K562 (cell line): ENCODE results near the gene KIRREL1. TPM values are rescaled to one million over a fixed set of nuclear protein-coding genes. Genes with fewer than 3 reads are reported as not detected.

ENCODE experiments used
- polyA plus RNA-seq, 8 experiments: library from polyadenylated mRNA; depleted of rRNA in 4 of 8; stranded (reverse) in 5 of 8; unstranded in 3 of 8; fragments of >200 nt; fragmentation: Nextera tagmentation in 2 of 8; fragmentation: Illumina TruSeq in 1 of 8; extraction: Ambion mirVana in 2 of 8; extraction: Trizol in 1 of 8; gene quantifications; 2 replicates each; pipeline versions ENCODE4 v1.2.1 to v1.2.3, GENCODE V29; 2011 to 2014; ENCODE audit warnings: inconsistent platforms in 1 of 8, missing spikeins in 1 of 8
- total RNA-seq, 7 experiments: library from RNA; depleted of rRNA in 6 of 7; stranded (reverse); fragments of >200 nt in 6 of 7; fragmentation: Illumina TruSeq in 2 of 7; extraction: Trizol in 2 of 7; gene quantifications; 2 replicates each; pipeline versions ENCODE4 v1.2.1 to v1.2.3, GENCODE V29; 2011 to 2021; ENCODE audit warnings: low replicate concordance in 1 of 7

KIRREL1 gene
- total and polyA plus RNA-seq, 9 of the 15 experiments (the other 6 are each of a cell fraction or from before 2014, with no cell fraction given), result under 0.01 to 0.22 (median 0.03) TPM; not detected in 3

Other genes starting within 250 kb of the KIRREL1 start
- gene FCRL2, start 216.5 kb upstream of the KIRREL1 start, total RNA-seq (2014; rRNA removed), result not detected in 2 replicates
- not detected in 2 replicates for gene FCRL2, start 216.5 kb upstream of the KIRREL1 start, total RNA-seq (2014; rRNA removed; fragmentation: Illumina TruSeq; extraction: Trizol)
- gene FCRL2, start 216.5 kb upstream of the KIRREL1 start, total RNA-seq (2015; rRNA removed; fragmentation: Illumina TruSeq; extraction: Trizol), result not detected in 2 replicates
- gene FCRL2, start 216.5 kb upstream of the KIRREL1 start, total RNA-seq (2021), result not detected in 2 replicates
- gene FCRL2, start 216.5 kb upstream of the KIRREL1 start, polyA plus RNA-seq (2011; rRNA removed), result not detected in 2 replicates
- not detected in 2 replicates for gene FCRL2, start 216.5 kb upstream of the KIRREL1 start, polyA plus RNA-seq (2014; fragmentation: Illumina TruSeq; extraction: Trizol)
- not detected for gene FCRL2, start 216.5 kb upstream of the KIRREL1 start, polyA plus RNA-seq (2014; fragmentation: Nextera tagmentation; extraction: Ambion mirVana)
- gene FCRL2, start 216.5 kb upstream of the KIRREL1 start, polyA plus RNA-seq (2014; rRNA removed), result not detected in 2 replicates
- gene FCRL1, start 173.5 kb upstream of the KIRREL1 start, total RNA-seq (2014; rRNA removed), result not detected in 2 replicates
- gene FCRL1, start 173.5 kb upstream of the KIRREL1 start, total RNA-seq (2014; rRNA removed; fragmentation: Illumina TruSeq; extraction: Trizol), result not detected in 2 replicates
- not detected in 2 replicates for gene FCRL1, start 173.5 kb upstream of the KIRREL1 start, total RNA-seq (2015; rRNA removed; fragmentation: Illumina TruSeq; extraction: Trizol)
- not detected in 2 replicates for gene FCRL1, start 173.5 kb upstream of the KIRREL1 start, total RNA-seq (2021)
- not detected in 2 replicates for gene FCRL1, start 173.5 kb upstream of the KIRREL1 start, polyA plus RNA-seq (2011; rRNA removed)
- gene FCRL1, start 173.5 kb upstream of the KIRREL1 start, polyA plus RNA-seq (2014; fragmentation: Illumina TruSeq; extraction: Trizol), result not detected in 2 replicates
- gene FCRL1, start 173.5 kb upstream of the KIRREL1 start, polyA plus RNA-seq (2014; fragmentation: Nextera tagmentation; extraction: Ambion mirVana), result not detected
- not detected in 2 replicates for gene FCRL1, start 173.5 kb upstream of the KIRREL1 start, polyA plus RNA-seq (2014; rRNA removed)
- not detected in 2 replicates for gene CD5L, start 151.8 kb upstream of the KIRREL1 start, total RNA-seq (2014; rRNA removed)
- not detected in 2 replicates for gene CD5L, start 151.8 kb upstream of the KIRREL1 start, total RNA-seq (2014; rRNA removed; fragmentation: Illumina TruSeq; extraction: Trizol)
- not detected in 2 replicates for gene CD5L, start 151.8 kb upstream of the KIRREL1 start, total RNA-seq (2015; rRNA removed; fragmentation: Illumina TruSeq; extraction: Trizol)
- not detected in 2 replicates for gene CD5L, start 151.8 kb upstream of the KIRREL1 start, total RNA-seq (2021)
- not detected in 2 replicates for gene CD5L, start 151.8 kb upstream of the KIRREL1 start, polyA plus RNA-seq (2011; rRNA removed)
- gene CD5L, start 151.8 kb upstream of the KIRREL1 start, polyA plus RNA-seq (2014; fragmentation: Illumina TruSeq; extraction: Trizol), result not detected in 2 replicates
- not detected for gene CD5L, start 151.8 kb upstream of the KIRREL1 start, polyA plus RNA-seq (2014; fragmentation: Nextera tagmentation; extraction: Ambion mirVana)
- gene CD5L, start 151.8 kb upstream of the KIRREL1 start, polyA plus RNA-seq (2014; rRNA removed), result not detected in 2 replicates
- gene CD1D, start 187.2 kb downstream of the KIRREL1 start, total RNA-seq (2014; rRNA removed), result 0.16 TPM in 1 of 2 replicates, not detected in the other
- not detected in 2 replicates for gene CD1D, start 187.2 kb downstream of the KIRREL1 start, total RNA-seq (2014; rRNA removed; fragmentation: Illumina TruSeq; extraction: Trizol)
- gene CD1D, start 187.2 kb downstream of the KIRREL1 start, total RNA-seq (2015; rRNA removed; fragmentation: Illumina TruSeq; extraction: Trizol), result not detected in 2 replicates
- gene CD1D, start 187.2 kb downstream of the KIRREL1 start, total RNA-seq (2021), result 0.07 TPM in 1 of 2 replicates, not detected in the other
- not detected in 2 replicates for gene CD1D, start 187.2 kb downstream of the KIRREL1 start, polyA plus RNA-seq (2011; rRNA removed)
- gene CD1D, start 187.2 kb downstream of the KIRREL1 start, polyA plus RNA-seq (2014; fragmentation: Illumina TruSeq; extraction: Trizol), result not detected in 2 replicates
- gene CD1D, start 187.2 kb downstream of the KIRREL1 start, polyA plus RNA-seq (2014; fragmentation: Nextera tagmentation; extraction: Ambion mirVana), result under 1 TPM in 1 of 2 experiments, not detected in 1; 0.03 TPM
- gene CD1D, start 187.2 kb downstream of the KIRREL1 start, polyA plus RNA-seq (2014; rRNA removed), result 0.11 TPM in 1 of 2 replicates, not detected in the other